ENCODE results near the gene BGN. TPM values are rescaled to one million over a fixed set of nuclear protein-coding genes. Genes with fewer than 3 reads are reported as not detected.

BGN gene
- total RNA-seq, 1 experiment from 2014 or later, result 1.2 TPM

DNA sequence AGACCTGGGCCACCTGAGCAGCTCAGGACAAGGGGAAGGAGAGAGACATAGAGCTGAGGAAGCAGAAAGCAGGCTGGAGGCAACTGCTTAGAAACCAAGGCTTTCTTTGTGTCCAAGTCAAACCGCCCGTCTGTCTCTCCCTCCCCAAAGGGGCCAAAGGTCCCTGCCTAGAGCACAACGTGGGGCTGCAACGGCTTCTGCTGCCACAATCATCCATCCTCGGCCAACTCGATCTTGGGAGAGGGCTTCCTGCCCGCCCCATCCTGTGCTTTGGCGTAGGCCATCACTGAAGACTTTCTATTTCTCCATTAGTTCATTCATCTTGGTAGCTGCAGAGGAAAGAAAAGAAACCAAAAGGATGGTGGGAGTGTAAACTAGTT is 47.2 kb upstream of the BGN start:
- Histone ChIP-seq H2AFZ (ENCODE audit: low read length) (no peak overlapping the region), H3K79me2 (ENCODE audit: insufficient read depth, low read length) (no peaks in the 10 kb centered on the region), H3K9ac (ENCODE audit: extremely low read depth, insufficient read length, low read length) (no peak overlapping the region), H2BK5ac (ENCODE audit: insufficient read length, low read length) (no peak overlapping the region), H3K27ac (ENCODE audit: insufficient read length, low read depth, low read length) (no peak overlapping the region), H3K4me1 (ENCODE audit: insufficient read depth, low read length) (no peaks in the 10 kb centered on the region), H3K18ac (ENCODE audit: insufficient read length, low read depth, low read length) (no peak overlapping the region), H2BK15ac (ENCODE audit: low read depth, low read length) (no peak overlapping the region), H3T11ph (ENCODE audit: low read length) (no peak overlapping the region), H3K23ac (ENCODE audit: insufficient read length, low read depth, low read length) (no peak overlapping the region), H2BK120ac (ENCODE audit: low read depth, low read length, poor library complexity, severe bottlenecking) (no peak overlapping the region), H4K8ac (replicated peaks; ENCODE audit: insufficient read length, low read depth, low read length) (no peak overlapping the region), H4K5ac (ENCODE audit: insufficient read length, low read depth, low read length) (no peak overlapping the region), H4K91ac (ENCODE audit: insufficient read length, low read depth, low read length) (no peak overlapping the region), H3K14ac (ENCODE audit: insufficient read depth, low read length) (no peak overlapping the region), H3K4me2 (ENCODE audit: insufficient read depth, insufficient read length, low read length) (no peak overlapping the region), H3K27me3 (ENCODE audit: insufficient read depth, low read length) (no peaks in the 10 kb centered on the region), H3K9me3 (ENCODE audit: control insufficient read depth, low read depth, low read length) (peaks cover 22% of the 10 kb centered on the region), H2AK5ac (ENCODE audit: insufficient read length, low read length) (no peak overlapping the region), H3K56ac (ENCODE audit: insufficient read length, low read depth, low read length) (no peak overlapping the region), H4K20me1 (ENCODE audit: control insufficient read depth, insufficient read depth, insufficient read length) (no peaks in the 10 kb centered on the region), H2BK20ac (ENCODE audit: low read depth, low read length, poor library complexity, severe bottlenecking) (no peak overlapping the region), H3K4ac (ENCODE audit: low read depth, low read length) (no peak overlapping the region), H3K79me1 (ENCODE audit: insufficient read depth, low read depth, low read length, poor library complexity, severe bottlenecking) (no peaks in the 10 kb centered on the region), H3K23me2 (ENCODE audit: insufficient read length, low read depth, low read length, poor library complexity, severe bottlenecking) (no peaks in the 10 kb centered on the region), H2BK12ac (ENCODE audit: insufficient read length, low read depth, low read length) (no peak overlapping the region)
- Mint-ChIP-seq H3K9me3 (peaks cover 52 to 69% of the 10 kb centered on the region in 2 experiments), H3K4me1 (no peaks in the 10 kb centered on the region), H3K27me3 (ENCODE audit: low read depth) (peaks cover 1% of the 10 kb centered on the region; the same call in 1 of the 2 replicates), H3K36me3 (ENCODE audit: insufficient read depth in 1 of 3, low read depth in 3 of 3) (peaks cover 10 to 18% (median 18%) of the 10 kb centered on the region in 3 experiments; a peak in 5 of 7 replicates), H3K4me3 (no peak overlapping the region), H3K27ac (peak overlapping the region in 1 of 3 experiments; percentile 55; a peak in 1 of 7 replicates)
- TF ChIP-seq, protein P1, sequence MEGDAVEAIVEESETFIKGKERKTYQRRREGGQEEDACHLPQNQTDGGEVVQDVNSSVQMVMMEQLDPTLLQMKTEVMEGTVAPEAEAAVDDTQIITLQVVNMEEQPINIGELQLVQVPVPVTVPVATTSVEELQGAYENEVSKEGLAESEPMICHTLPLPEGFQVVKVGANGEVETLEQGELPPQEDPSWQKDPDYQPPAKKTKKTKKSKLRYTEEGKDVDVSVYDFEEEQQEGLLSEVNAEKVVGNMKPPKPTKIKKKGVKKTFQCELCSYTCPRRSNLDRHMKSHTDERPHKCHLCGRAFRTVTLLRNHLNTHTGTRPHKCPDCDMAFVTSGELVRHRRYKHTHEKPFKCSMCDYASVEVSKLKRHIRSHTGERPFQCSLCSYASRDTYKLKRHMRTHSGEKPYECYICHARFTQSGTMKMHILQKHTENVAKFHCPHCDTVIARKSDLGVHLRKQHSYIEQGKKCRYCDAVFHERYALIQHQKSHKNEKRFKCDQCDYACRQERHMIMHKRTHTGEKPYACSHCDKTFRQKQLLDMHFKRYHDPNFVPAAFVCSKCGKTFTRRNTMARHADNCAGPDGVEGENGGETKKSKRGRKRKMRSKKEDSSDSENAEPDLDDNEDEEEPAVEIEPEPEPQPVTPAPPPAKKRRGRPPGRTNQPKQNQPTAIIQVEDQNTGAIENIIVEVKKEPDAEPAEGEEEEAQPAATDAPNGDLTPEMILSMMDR (conservative IDR thresholded peaks at IDR 0.05), result no peak
- no peak for DNase-seq
- no CpG with 5 or more reads among the region's 8 CpGs for WGBS (ENCODE audit: extremely low coverage, insufficient read length, low lambda C conversion rate)
